GM23248 (cell line): ENCODE measurements around the gene RFX8. TPM values are rescaled to one million over a fixed set of nuclear protein-coding genes. Genes with fewer than 3 reads are reported as not detected.
A peak's percentile ranks its signal among the peaks of the same experiment; 100 is the strongest.

Experiments used
- DNase-seq: peaks from one replicate; pipeline ENCODE4 v3.0.0-alpha.2; 2015
- H2AFZ ChIP-seq: fragments of 200-600 bp; sonication (generic); 2 replicates; pipeline ENCODE4 v1.6.1; 2016; ENCODE audit warnings: antibody characterized with exemption
- H3F3A ChIP-seq: fragments of 200-600 bp; sonication (generic); 2 replicates; pipeline ENCODE4 v1.6.1; 2016; ENCODE audit warnings: mild to moderate bottlenecking, antibody characterized with exemption, mixed run types; ENCODE audit not compliant: insufficient read depth
- H3K27ac ChIP-seq: fragments of 200-600 bp; sonication (generic); 2 replicates; pipeline ENCODE4 v1.5.1; 2016; ENCODE audit warnings: mild to moderate bottlenecking
- H3K27me3 ChIP-seq: fragments of 200-600 bp; sonication (generic); replicated peaks from 2 replicates; pipeline ENCODE4 v1.6.1; 2016; ENCODE audit warnings: mild to moderate bottlenecking; ENCODE audit not compliant: insufficient read depth
- H3K36me3 ChIP-seq: fragments of 200-600 bp; sonication (generic); 2 replicates; pipeline ENCODE4 v1.6.1; 2016; ENCODE audit warnings: low read depth, mild to moderate bottlenecking
- H3K4me1 ChIP-seq: fragments of 200-600 bp; sonication (generic); 2 replicates; pipeline ENCODE4 v1.6.1; 2016; ENCODE audit warnings: mild to moderate bottlenecking; ENCODE audit not compliant: insufficient read depth
- H3K4me2 ChIP-seq: fragments of 200-600 bp; sonication (generic); one replicate; pipeline ENCODE4 v1.6.1; 2016; ENCODE audit warnings: mild to moderate bottlenecking; ENCODE audit not compliant: unreplicated experiment
- H3K4me3 ChIP-seq: fragments of 200-600 bp; sonication (generic); 2 replicates; pipeline ENCODE4 v1.5.1; 2016; ENCODE audit warnings: mild to moderate bottlenecking
- H3K79me2 ChIP-seq: fragments of 200-600 bp; sonication (generic); 2 replicates; pipeline ENCODE4 v1.6.1; 2016; ENCODE audit warnings: mild to moderate bottlenecking; ENCODE audit not compliant: insufficient read depth
- H3K9ac ChIP-seq: fragments of 200-600 bp; sonication (generic); 2 replicates; pipeline ENCODE4 v1.6.1; 2016; ENCODE audit warnings: mild to moderate bottlenecking
- H3K9me2 ChIP-seq: fragments of 200-600 bp; sonication (generic); 2 replicates; pipeline ENCODE4 v1.6.1; 2016; ENCODE audit warnings: mixed run types, mild to moderate bottlenecking, moderate library complexity; ENCODE audit not compliant: insufficient read depth
- H3K9me3 ChIP-seq: fragments of 200-600 bp; sonication (generic); one replicate; pipeline ENCODE4 v1.6.1; 2017; ENCODE audit warnings: low read depth
- H4K20me1 ChIP-seq: fragments of 200-600 bp; sonication (generic); 2 replicates; pipeline ENCODE4 v1.6.0; 2016; ENCODE audit not compliant: insufficient read depth
- EZH2 ChIP-seq: fragments of 200-600 bp; sonication (generic); IDR thresholded peaks from 2 replicates; pipeline ENCODE4 v1.6.1; 2018; ENCODE audit warnings: antibody characterized with exemption, mild to moderate bottlenecking; ENCODE audit not compliant: insufficient read depth, poor library complexity, severe bottlenecking
- EZH2phosphoT487 ChIP-seq: fragments of 200-600 bp; sonication (generic); IDR thresholded peaks from 2 replicates; pipeline ENCODE4 v1.6.1; 2018; ENCODE audit warnings: antibody characterized with exemption, moderate library complexity, mild to moderate bottlenecking, low read depth; ENCODE audit not compliant: insufficient read depth
- WGBS, 2 experiments: methylation state at CpG; one replicate each; pipeline ENCODE4 v1.1.6; 2015 to 2017; ENCODE audit warnings: low lambda C conversion rate in 2 of 2, low coverage in 1 of 2; ENCODE audit errors: missing lambda C conversion rate in 2 of 2; 5-methylcytosine and 5-hydroxymethylcytosine counted together
- in situ Hi-C: fragments of 300-500 bp; cut with MboI; formaldehyde crosslinking; loops from 2 replicates; pipeline ENCODE4 v1.15.0; 2020
- polyA plus RNA-seq: library from polyadenylated mRNA; unstranded; fragments of >200 nt; fragmentation: Nextera tagmentation; extraction: Ambion mirVana; gene quantifications from 2 replicates; pipeline ENCODE4 v1.2.1, GENCODE V29; 2016
- total RNA-seq: library from RNA; depleted of rRNA; stranded (reverse); fragments of >200 nt; shearing (Covaris generic); gene quantifications from 2 replicates; pipeline ENCODE4 v1.2.3, GENCODE V29; 2014

Gene RFX8
- total and polyA plus RNA-seq, 2 experiments from 2014 or later = 5.9 to 6.4 TPM

DNA sequence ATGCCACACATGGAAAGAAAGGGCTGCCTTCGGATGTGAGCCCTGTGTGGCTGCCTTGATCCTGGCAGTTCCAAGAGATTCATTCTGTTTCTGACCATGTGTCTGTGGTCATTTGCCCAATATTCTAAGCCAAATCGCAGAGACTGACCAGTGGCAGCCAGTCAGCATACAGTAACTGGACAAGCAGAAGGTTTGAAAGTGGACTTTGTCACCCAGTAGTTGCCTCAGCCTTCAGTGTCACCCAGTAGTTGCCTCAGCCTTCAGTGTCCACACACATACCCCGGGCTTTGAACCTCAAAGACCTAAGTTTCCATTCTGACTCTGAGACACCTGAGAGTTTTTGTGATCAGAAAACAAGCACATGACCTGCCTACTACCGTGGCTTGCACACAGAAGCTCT is 5.0 kb downstream of the RFX8 start:
- Histone ChIP-seq H3F3A (peaks cover 59% of the 10 kb centered on the region), H3K4me3 (no peak overlapping the region), H3K27me3 (no peaks in the 10 kb centered on the region), H4K20me1 (no peaks in the 10 kb centered on the region), H3K36me3 (peaks cover 7% of the 10 kb centered on the region; the same call in 1 of the 2 replicates), H3K9ac (no peak overlapping the region), H3K4me2 (no peak overlapping the region), H3K9me3 (no peaks in the 10 kb centered on the region), H3K9me2 (no peaks in the 10 kb centered on the region), H3K27ac (no peak overlapping the region), H3K4me1 (peaks cover 42% of the 10 kb centered on the region), H2AFZ (no peak overlapping the region), H3K79me2 (peaks cover 86% of the 10 kb centered on the region)
- DNase-seq = no peak
- in situ Hi-C loops = no loop called here
- no peak for TF ChIP-seq EZH2phosphoT487
- TF ChIP-seq EZH2 = no peak
- WGBS, 2 experiments = 95 to 98% methylated on average over 4 of the region's 4 CpGs

DNA sequence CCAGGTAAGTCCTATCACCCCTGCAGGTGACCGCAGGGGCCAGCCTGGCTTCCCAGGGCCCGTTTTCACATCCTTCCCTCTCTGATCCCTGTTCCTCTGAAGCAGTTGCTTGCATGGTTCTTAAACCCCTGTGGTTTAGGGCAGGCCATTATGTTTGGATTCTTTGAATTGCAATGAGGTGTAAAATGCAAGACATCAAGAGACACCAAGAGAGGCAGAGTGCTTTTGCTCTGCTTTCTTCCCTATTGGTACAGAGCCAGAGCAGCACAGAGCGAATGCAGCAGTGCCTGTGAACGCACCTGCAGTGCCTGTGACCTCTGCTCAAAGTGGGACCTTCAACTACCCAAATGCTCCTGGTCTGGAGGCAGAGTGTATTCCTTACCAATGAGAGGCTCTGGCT is 7.6 kb downstream of the RFX8 start:
- in situ Hi-C loops = no loop called here
- H3K27ac ChIP-seq = no peak overlapping the region

GRCh38 chr2:101466426-101466825 is 8.5 kb downstream of the RFX8 start:
- no peaks in the 10 kb centered on the region for H4K20me1 ChIP-seq
- no peak overlapping the region for H3K4me3 ChIP-seq
- no peak overlapping the region for H2AFZ ChIP-seq
- no peaks in the 10 kb centered on the region for H3K9me3 ChIP-seq
- no peaks in the 10 kb centered on the region for H3K9me2 ChIP-seq
- in situ Hi-C loops = no loop called here
- H3K36me3 ChIP-seq = peaks cover 24% of the 10 kb centered on the region
- H3K27me3 ChIP-seq = no peaks in the 10 kb centered on the region
- no peak overlapping the region for H3K4me2 ChIP-seq
- DNase-seq = no peak
- no peak overlapping the region for H3K27ac ChIP-seq
- peaks cover 77% of the 10 kb centered on the region for H3F3A ChIP-seq
- H3K4me1 ChIP-seq = peaks cover 40% of the 10 kb centered on the region
- TF ChIP-seq EZH2phosphoT487 (no peak), EZH2 (no peak)
- H3K9ac ChIP-seq = no peak overlapping the region
- WGBS, 2 experiments = 97 to 100% methylated on average over 3 of the region's 3 CpGs
- peaks cover 76% of the 10 kb centered on the region for H3K79me2 ChIP-seq

More for the DNA sequence above, 7.6 kb downstream of the RFX8 start:
- Histone ChIP-seq H3K27me3 (no peaks in the 10 kb centered on the region), H3K36me3 (peaks cover 16% of the 10 kb centered on the region), H4K20me1 (no peaks in the 10 kb centered on the region), H3K9ac (no peak overlapping the region), H3F3A (peaks cover 70% of the 10 kb centered on the region), H3K4me3 (no peak overlapping the region), H3K4me2 (no peak overlapping the region), H3K9me2 (no peaks in the 10 kb centered on the region), H2AFZ (no peak overlapping the region), H3K9me3 (no peaks in the 10 kb centered on the region), H3K4me1 (peaks cover 46% of the 10 kb centered on the region), H3K79me2 (peaks cover 76% of the 10 kb centered on the region)
- 96 to 100% methylated on average over 4 of the region's 4 CpGs for WGBS, 2 experiments
- DNase-seq = no peak
- TF ChIP-seq EZH2 = no peak
- no peak for TF ChIP-seq EZH2phosphoT487

DNA sequence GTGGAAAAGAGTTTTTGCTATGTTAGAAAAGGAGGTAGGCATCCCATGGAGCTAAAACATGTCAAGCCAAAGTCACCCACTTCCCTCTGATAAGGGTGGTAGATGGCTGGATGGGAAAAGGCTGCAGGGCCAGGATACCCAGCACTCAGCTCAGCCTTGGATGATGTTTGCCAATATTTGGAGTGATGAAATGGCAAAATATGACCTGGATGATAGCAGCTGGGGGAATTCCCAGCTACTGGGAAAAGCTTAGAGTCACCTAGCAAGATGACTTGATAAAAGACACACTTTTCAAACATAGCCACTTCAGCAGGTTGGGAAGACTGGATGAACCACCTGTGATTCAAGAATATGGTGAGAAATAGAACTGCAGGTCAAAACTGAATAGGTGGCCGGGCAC is 10.1 kb downstream of the RFX8 start:
- H3K9ac ChIP-seq = peak overlapping the region; percentile 55
- H3K9me3 ChIP-seq = no peaks in the 10 kb centered on the region
- H3K9me2 ChIP-seq = no peaks in the 10 kb centered on the region
- H4K20me1 ChIP-seq = no peaks in the 10 kb centered on the region
- peak; percentile 64 for DNase-seq
- peaks cover 37% of the 10 kb centered on the region for H3K4me1 ChIP-seq
- H2AFZ ChIP-seq = no peak overlapping the region
- no peaks in the 10 kb centered on the region for H3K27me3 ChIP-seq
- H3K27ac ChIP-seq = peak overlapping the region; percentile 80
- H3K79me2 ChIP-seq = peaks cover 75% of the 10 kb centered on the region
- peak overlapping the region; percentile 70 for H3K4me2 ChIP-seq
- peaks cover 29% of the 10 kb centered on the region for H3K36me3 ChIP-seq
- peak overlapping the region; percentile 15; the same call in 1 of the 2 replicates for H3K4me3 ChIP-seq
- TF ChIP-seq EZH2 (no peak), EZH2phosphoT487 (no peak)
- H3F3A ChIP-seq = peaks cover 77% of the 10 kb centered on the region
- 95 to 100% methylated on average over 1 of the region's 1 CpG for WGBS, 2 experiments
- in situ Hi-C loops = no loop called here
